ENCODE data around the gene PDK2. TPM values are rescaled to one million over a fixed set of nuclear protein-coding genes. Genes with fewer than 3 reads are reported as not detected.

PDK2 gene
- total RNA-seq, 1 experiment from 2014 or later, result 31.9 TPM

- intact Hi-C loops (cut with micrococcal nuclease), result no loop called here
- ChIA-PET POLR2A (ENCODE audit: unreplicated experiment) (interaction anchor here (0.7 kb wide), 1 partner anchor 15 kb away, joined by 3 read pairs; no protein-coding TSS in a partner anchor), CTCF (no interaction called here)
- Histone ChIP-seq H3K79me2 (ENCODE audit: low read length) (no peaks in the 10 kb centered on the region), H3K4me3 (ENCODE audit: low read length) (no peak overlapping the region), H3K9me3 (ENCODE audit: low read length) (no peaks in the 10 kb centered on the region), H3F3A (ENCODE audit: low read length, unreplicated experiment) (no peaks in the 10 kb centered on the region), H3K9me2 (replicated peaks; ENCODE audit: low read length) (no peaks in the 10 kb centered on the region), H3K9ac (ENCODE audit: low read length) (no peak overlapping the region), H3K27ac (ENCODE audit: low read length) (no peak overlapping the region), H3K4me1 (ENCODE audit: insufficient read depth, low read length) (peaks cover 10% of the 10 kb centered on the region; the same call in 1 of the 2 replicates), H3K27me3 (ENCODE audit: low read length) (no peaks in the 10 kb centered on the region), H3K4me2 (ENCODE audit: low read length) (no peak overlapping the region), H2AFZ (ENCODE audit: low read length) (no peak overlapping the region), H3K36me3 (ENCODE audit: low read depth, low read length) (no peaks in the 10 kb centered on the region), H4K20me1 (ENCODE audit: low read length) (no peaks in the 10 kb centered on the region)
- TF ChIP-seq, protein P1, sequence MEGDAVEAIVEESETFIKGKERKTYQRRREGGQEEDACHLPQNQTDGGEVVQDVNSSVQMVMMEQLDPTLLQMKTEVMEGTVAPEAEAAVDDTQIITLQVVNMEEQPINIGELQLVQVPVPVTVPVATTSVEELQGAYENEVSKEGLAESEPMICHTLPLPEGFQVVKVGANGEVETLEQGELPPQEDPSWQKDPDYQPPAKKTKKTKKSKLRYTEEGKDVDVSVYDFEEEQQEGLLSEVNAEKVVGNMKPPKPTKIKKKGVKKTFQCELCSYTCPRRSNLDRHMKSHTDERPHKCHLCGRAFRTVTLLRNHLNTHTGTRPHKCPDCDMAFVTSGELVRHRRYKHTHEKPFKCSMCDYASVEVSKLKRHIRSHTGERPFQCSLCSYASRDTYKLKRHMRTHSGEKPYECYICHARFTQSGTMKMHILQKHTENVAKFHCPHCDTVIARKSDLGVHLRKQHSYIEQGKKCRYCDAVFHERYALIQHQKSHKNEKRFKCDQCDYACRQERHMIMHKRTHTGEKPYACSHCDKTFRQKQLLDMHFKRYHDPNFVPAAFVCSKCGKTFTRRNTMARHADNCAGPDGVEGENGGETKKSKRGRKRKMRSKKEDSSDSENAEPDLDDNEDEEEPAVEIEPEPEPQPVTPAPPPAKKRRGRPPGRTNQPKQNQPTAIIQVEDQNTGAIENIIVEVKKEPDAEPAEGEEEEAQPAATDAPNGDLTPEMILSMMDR (conservative IDR thresholded peaks at IDR 0.05; ENCODE audit: low read depth, low read length), result no peak
- no peak for TF ChIP-seq EZH2 (IDR thresholded peaks at IDR 0.05; ENCODE audit: low read length, unreplicated experiment)
- TF ChIP-seq EZH2phosphoT487 (IDR thresholded peaks at IDR 0.05; ENCODE audit: borderline replicate concordance, low read length), result no peak
- ATAC-seq (no peak), DNase-seq (no peak)
- no TSS peak for BruUV-seq (replicated peaks)
Measured at GRCh38 chr17:50109207-50109606, 14.1 kb downstream of the PDK2 start.

GRCh38 chr17:50109785-50110184 lies 14.6 kb downstream of the PDK2 start:
- Histone ChIP-seq H3K79me2 (ENCODE audit: low read length) (no peaks in the 10 kb centered on the region), H2AFZ (ENCODE audit: low read length) (no peak overlapping the region), H3K4me3 (ENCODE audit: low read length) (no peak overlapping the region), H3K9me3 (ENCODE audit: low read length) (no peaks in the 10 kb centered on the region), H3K27me3 (ENCODE audit: low read length) (no peaks in the 10 kb centered on the region), H3K4me1 (ENCODE audit: insufficient read depth, low read length) (peaks cover 10% of the 10 kb centered on the region; the same call in 1 of the 2 replicates), H3F3A (ENCODE audit: low read length, unreplicated experiment) (no peaks in the 10 kb centered on the region), H3K9me2 (replicated peaks; ENCODE audit: low read length) (no peaks in the 10 kb centered on the region), H3K27ac (ENCODE audit: low read length) (no peak overlapping the region), H3K36me3 (ENCODE audit: low read depth, low read length) (no peaks in the 10 kb centered on the region), H3K9ac (ENCODE audit: low read length) (no peak overlapping the region), H3K4me2 (ENCODE audit: low read length) (no peak overlapping the region), H4K20me1 (ENCODE audit: low read length) (no peaks in the 10 kb centered on the region)
- TF ChIP-seq EZH2phosphoT487 (IDR thresholded peaks at IDR 0.05; ENCODE audit: borderline replicate concordance, low read length) (no peak), EZH2 (IDR thresholded peaks at IDR 0.05; ENCODE audit: low read length, unreplicated experiment) (no peak)
- TF ChIP-seq, protein P1 (conservative IDR thresholded peaks at IDR 0.05; ENCODE audit: low read depth, low read length), result no peak
- intact Hi-C loops (cut with micrococcal nuclease), result no loop called here
- CTCF ChIA-PET, result no interaction called here
- ATAC-seq (no peak), DNase-seq (no peak)
- POLR2A ChIA-PET (ENCODE audit: unreplicated experiment), result no interaction called here
- BruUV-seq (replicated peaks), result no TSS peak

GRCh38 chr17:50110591-50111349 lies 15.6 kb downstream of the PDK2 start:
- Histone ChIP-seq H4K20me1 (ENCODE audit: low read length) (no peaks in the 10 kb centered on the region), H3K9ac (ENCODE audit: low read length) (no peak overlapping the region), H3F3A (ENCODE audit: low read length, unreplicated experiment) (no peaks in the 10 kb centered on the region), H3K4me1 (ENCODE audit: insufficient read depth, low read length) (peaks cover 10% of the 10 kb centered on the region; the same call in 1 of the 2 replicates), H3K9me2 (replicated peaks; ENCODE audit: low read length) (no peaks in the 10 kb centered on the region), H2AFZ (ENCODE audit: low read length) (no peak overlapping the region), H3K4me3 (ENCODE audit: low read length) (no peak overlapping the region), H3K9me3 (ENCODE audit: low read length) (no peaks in the 10 kb centered on the region), H3K27ac (ENCODE audit: low read length) (no peak overlapping the region), H3K36me3 (ENCODE audit: low read depth, low read length) (no peaks in the 10 kb centered on the region), H3K4me2 (ENCODE audit: low read length) (no peak overlapping the region), H3K79me2 (ENCODE audit: low read length) (no peaks in the 10 kb centered on the region), H3K27me3 (ENCODE audit: low read length) (no peaks in the 10 kb centered on the region)
- no peak for TF ChIP-seq EZH2phosphoT487 (IDR thresholded peaks at IDR 0.05; ENCODE audit: borderline replicate concordance, low read length)
- no peak for TF ChIP-seq EZH2 (IDR thresholded peaks at IDR 0.05; ENCODE audit: low read length, unreplicated experiment)
- TF ChIP-seq, protein P1 (conservative IDR thresholded peaks at IDR 0.05; ENCODE audit: low read depth, low read length), result no peak
- ChIA-PET CTCF (interaction anchor here (0.6 kb wide), 1 partner anchor 238 kb away, joined by 3 read pairs; no protein-coding TSS in a partner anchor), POLR2A (ENCODE audit: unreplicated experiment) (no interaction called here)
- DNase-seq (no peak), ATAC-seq (no peak)
- TSS peak; percentile 2 for BruUV-seq (replicated peaks)
- intact Hi-C loops (cut with micrococcal nuclease), result no loop called here
